ENCODE measurements around the gene NLRP3. TPM values are rescaled to one million over a fixed set of nuclear protein-coding genes. Genes with fewer than 3 reads are reported as not detected.

The NLRP3 gene
- total RNA-seq, 4 donors from 2014 or later, result 3.4 to 9.6 (median 7.0) TPM

GRCh38 chr1:247387096-247387495, 28.9 kb upstream of the NLRP3 start:
- no peak for TF ChIP-seq CTCF (IDR thresholded peaks at IDR 0.05; ENCODE audit: low read depth)

- no peak for TF ChIP-seq CTCF (IDR thresholded peaks at IDR 0.05; ENCODE audit: low read depth)
Observed at GRCh38 chr1:247387565-247387964, 28.4 kb upstream of the NLRP3 start.

- no peak for TF ChIP-seq CTCF (IDR thresholded peaks at IDR 0.05; ENCODE audit: low read depth)
Observed at GRCh38 chr1:247390116-247390791, 25.7 kb upstream of the NLRP3 start.

- TF ChIP-seq CTCF (IDR thresholded peaks at IDR 0.05; ENCODE audit: low read depth), result no peak
Observed at GRCh38 chr1:247390996-247391395, 25.0 kb upstream of the NLRP3 start.

GRCh38 chr1:247392088-247392487, 23.9 kb upstream of the NLRP3 start:
- TF ChIP-seq CTCF (IDR thresholded peaks at IDR 0.05; ENCODE audit: low read depth), result no peak

GRCh38 chr1:247400685-247401084, 15.3 kb upstream of the NLRP3 start:
- TF ChIP-seq CTCF (IDR thresholded peaks at IDR 0.05; ENCODE audit: low read depth), result no peak

GRCh38 chr1:247401310-247402119, 14.5 kb upstream of the NLRP3 start:
- no peak for TF ChIP-seq CTCF (IDR thresholded peaks at IDR 0.05; ENCODE audit: low read depth)
